Activated CD4-positive, alpha-beta T cell treated with anti-CD3 and anti-CD28 coated beads, Interleukin-2, amount 50 U/mL, for 24 hours (primary cell): Measurements from ENCODE around the gene DALRD3.
"Not testable (repeated sequence)": the region's sequence is repeated elsewhere in the genome, so short reads cannot be mapped to it uniquely, and the experiment has no call there.

Experiments
- DNase-seq, 2 donors: peaks; one replicate each; pipeline ENCODE4 v3.0.0-alpha.2; 2020; ENCODE audit warnings: low read depth in 1 of 2, low spot score in 1 of 2

Gene DALRD3

DNA sequence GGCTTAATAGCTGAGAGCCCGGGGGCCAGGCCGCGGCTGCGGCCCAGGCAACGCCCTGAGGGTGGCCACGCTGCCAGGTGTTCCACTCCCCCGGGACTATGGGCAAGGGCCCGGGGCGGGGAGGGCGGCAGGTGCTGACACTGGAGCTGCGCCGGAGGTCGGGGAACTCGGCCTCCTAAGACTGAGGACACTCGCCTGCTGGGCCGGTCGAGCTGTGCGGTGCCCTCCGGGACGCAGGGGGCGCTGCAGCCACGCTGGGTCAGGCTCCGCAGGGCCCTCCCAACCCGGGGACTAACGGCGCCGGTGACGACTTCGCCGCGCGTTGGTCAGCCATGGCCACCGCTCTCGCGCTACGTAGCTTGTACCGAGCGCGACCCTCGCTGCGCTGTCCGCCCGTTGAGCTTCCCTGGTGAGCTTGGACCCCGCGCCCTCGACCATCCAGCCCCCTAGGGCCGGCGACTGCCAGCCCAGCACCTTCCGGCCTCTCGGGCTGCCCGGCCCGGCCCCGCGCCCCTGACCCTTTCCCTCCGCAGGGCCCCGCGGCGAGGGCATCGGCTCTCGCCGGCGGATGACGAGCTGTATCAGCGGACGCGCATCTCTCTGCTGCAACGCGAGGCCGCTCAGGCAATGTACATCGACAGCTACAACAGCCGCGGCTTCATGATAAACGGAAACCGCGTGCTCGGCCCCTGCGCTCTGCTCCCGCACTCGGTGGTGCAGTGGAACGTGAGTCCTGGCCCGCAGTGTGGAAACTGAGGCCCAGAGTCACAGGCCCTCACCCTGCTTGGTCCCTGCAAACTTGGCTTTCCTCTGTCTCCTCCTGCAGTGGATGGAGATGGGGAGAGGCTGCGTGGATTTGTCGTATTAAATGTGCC is 3.7 kb upstream of the DALRD3 start, which contains the start of gene NDUFAF3:
TSS of gene NDUFAF3 (plus strand) at position 309 of the 875 bp plus-strand sequence. CDS start at position 333, 24 bp downstream.
- peak; percentile 88 to 92 for DNase-seq

DNA sequence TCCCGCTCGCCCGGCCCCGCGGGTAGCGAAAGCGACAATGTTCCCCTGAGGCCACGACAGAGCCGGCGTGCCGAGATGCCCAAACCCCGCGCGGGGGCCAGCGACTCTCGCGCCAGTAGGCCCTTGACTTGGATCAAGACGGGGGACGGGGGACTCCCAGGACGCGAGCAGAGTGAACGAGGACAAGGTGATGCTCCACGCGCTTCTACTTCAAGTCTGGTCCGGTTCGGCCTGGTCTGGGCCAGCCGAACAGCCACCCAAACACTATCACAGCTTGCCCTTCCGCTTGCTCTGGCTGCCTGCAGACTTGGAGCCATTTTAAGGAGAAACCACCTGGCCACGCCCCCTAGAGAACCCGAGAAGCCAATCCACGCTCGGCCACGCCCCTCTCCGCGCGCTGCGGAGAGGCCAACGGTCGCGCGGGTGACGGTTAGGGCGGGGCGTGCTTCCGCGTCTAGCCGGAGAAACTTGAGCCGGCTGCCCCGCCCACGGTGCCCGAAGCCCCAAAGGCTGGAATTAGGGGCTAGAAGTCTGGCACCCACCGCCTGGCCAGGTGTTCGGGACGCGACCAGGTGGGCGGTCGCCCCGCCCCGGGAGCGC is 2.9 kb upstream of the DALRD3 start:
- peak; percentile 89 to 97 for DNase-seq

DNA sequence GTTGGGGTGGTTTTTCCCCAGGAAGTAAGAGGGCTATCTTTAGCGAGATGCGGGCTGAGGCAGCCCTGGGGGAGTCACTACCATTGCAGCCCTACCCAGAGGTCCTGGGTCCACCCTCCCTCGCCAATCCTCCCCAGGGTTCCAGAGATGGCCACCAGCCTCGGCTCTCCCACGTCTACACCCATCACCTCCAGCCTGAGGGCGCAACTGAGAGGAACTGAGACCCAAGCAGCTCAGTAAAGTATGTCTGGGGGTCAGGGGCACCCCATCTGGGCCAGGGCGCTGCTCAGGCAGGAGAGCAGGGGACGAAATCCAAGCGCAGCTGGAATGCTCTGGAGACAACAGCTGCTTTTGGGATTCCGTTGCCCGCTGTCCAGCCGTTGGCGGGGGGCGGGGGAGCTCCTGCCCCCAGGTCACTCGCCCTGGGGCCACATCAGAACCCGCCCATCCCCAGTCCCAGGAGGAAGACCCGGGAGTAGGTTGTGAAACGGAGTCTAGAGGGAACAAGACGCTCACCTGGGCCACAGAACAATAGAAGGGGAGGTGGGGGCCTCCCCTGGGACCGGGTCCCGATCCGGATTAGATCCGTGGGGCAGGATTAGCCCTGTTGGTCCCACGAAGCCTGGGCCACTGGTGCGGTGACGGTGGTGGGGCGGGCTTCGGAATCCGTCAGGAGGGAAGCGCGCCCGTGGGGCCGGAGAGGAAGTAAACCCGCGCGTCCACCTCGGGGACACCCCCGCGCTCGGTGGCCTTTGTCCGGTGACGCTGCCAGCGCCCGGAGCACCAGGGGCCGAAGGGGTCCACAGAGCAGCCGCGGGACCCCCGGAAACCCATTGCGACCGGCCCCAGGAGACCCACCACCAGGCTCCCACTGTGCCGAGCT is 2.2 kb upstream of the DALRD3 start:
- no peak for DNase-seq

DNA sequence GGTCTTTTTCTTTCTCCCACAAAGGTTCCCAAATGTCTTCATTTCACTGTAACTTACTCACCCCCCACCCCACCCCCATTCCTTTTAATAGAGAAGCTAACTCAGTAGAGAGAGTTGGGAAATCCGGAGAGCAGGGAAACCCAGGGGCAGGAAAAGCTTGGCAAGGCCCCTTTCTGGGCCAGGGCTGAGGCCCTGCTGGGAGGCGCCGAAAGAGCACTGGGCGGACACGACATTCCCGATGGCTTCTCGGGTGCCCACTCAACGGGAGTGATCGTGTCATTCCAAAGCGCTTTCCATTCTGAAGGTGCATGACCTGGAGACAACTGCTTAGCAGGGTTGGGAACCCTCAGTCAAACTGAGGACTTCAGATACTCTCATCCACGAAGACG is 1.6 kb upstream of the DALRD3 start:
- DNase-seq, result no peak

DNA sequence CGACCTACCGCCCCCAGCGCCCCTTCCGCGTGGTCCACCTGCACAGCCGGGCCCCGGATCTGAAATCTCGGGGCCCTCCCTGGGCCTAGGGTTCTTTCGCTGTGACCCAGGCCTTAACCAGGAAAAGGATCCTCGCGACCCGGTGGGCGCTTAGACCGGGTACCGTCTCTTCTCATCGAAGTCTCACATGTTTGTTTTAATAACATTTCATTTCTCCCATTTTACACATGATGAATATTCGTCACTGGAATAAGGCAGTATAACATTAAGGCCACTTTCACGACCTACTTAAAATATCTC is 277 bp upstream of the DALRD3 start:
- DNase-seq, result no peak

DNA sequence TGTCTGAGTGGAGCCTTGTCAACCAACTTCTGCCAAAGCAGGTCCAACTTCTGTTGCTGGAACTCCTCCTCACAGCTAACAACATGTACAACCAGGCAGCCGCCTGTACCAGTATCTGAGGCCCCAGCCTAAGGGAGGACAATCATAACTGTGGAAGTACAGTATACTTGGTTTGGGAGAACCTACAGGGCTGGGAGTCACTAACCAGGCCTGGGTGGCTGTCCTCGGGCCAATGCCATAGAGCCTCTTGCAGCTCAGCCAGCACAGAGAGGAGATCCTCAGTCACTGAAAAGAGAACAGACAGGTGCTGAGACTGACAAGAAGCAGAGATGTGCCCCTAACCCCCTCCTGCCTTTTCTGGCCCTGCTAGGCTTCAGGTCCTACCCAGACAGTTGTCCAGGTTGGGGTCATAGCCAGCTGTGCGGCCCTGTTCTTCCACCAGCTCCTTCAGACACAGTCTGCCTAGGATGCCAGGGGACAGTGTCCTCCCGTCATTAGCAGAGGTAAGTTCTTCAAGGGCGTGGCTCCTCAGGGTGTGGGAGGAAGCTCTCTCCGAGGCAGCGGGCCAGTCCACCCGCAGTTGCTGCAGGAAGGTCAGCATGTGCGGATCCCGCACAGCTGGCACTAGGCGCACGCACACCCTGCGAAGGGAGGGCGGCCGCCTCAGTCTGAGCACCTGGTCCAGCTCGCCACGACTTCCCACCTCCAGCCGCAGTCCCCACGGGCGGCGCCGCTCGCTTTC is 980 bp downstream of the DALRD3 start:
- DNase-seq, result no peak

DNA sequence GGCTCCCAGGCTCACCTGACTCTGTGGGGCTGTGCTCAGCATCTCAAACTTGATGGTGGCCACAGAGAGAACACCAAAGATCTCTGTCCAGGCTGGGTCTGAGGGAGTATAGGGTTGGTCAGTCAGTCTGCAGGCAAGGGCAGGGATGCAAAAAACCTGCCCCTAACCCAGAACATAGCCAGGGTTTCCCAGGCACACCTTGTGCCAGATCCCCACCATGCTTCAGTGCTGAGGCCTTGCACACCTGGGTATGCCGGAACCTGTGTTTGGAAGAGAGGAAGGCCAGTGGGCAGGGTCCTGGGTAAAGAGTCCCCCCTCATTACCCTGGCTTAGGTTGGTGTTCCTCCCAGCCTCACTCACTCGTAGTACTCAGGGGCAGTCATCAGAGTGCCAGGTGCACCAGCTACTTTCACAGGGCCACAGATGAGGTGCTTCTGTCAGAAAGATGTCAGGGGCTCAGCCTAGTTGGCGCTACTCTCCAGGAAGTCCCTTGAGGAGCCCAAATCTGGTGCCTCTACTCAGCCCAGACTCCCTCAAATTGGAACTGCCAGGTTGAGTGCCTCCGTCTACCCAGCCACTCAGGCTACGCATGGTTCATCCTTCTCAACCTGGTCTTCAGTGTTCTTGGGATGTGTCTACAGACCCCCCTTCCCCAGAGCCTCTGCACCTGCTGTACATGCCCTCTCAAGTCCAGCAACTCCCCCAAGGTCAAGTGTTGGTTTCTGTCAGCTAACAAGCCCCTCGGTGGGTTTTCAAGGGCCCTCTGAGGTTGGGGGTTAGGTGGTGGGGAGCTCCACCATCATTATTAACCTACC is 1.8 kb downstream of the DALRD3 start:
- DNase-seq, result no peak

DNA sequence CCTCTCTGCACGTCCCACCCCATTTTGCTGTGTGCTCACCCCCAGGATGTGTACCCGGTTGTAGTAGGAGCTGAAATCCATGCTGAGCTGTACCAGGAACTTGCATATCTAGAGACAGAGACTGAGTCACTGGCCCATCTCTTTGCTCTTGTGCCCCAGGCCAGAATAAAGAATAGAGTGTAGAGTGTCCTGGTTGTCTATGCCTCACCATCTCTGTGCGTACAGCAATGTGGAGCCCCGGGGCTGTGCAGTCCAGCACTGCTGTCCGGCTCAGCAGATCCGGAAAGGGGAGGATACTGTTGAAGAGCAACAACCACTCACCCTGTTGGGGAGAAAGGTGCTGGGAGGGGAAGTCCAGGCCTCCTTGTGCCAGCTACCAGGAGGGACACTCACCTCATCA is 2.6 kb downstream of the DALRD3 start:
- DNase-seq, result no peak

DNA sequence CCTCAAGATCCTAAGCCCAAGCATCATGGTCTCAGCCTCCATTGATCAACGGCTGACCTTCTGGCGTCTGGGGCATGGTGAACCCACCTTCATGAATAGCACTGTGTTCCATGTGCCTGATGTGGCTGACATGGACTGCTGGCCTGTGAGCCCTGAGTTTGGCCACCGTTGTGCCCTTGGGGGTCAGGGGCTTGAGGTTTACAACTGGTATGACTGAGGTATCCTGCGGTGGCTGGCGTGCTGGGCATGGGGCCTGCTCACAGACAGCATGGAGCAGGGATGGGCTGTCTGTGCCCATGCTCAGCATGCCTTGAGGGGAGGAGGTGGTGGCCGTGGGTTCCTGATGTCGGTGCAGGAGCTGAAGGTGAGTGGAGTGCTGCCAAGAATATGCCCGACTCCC is 3.3 kb downstream of the DALRD3 start:
- no peak for DNase-seq

DNA sequence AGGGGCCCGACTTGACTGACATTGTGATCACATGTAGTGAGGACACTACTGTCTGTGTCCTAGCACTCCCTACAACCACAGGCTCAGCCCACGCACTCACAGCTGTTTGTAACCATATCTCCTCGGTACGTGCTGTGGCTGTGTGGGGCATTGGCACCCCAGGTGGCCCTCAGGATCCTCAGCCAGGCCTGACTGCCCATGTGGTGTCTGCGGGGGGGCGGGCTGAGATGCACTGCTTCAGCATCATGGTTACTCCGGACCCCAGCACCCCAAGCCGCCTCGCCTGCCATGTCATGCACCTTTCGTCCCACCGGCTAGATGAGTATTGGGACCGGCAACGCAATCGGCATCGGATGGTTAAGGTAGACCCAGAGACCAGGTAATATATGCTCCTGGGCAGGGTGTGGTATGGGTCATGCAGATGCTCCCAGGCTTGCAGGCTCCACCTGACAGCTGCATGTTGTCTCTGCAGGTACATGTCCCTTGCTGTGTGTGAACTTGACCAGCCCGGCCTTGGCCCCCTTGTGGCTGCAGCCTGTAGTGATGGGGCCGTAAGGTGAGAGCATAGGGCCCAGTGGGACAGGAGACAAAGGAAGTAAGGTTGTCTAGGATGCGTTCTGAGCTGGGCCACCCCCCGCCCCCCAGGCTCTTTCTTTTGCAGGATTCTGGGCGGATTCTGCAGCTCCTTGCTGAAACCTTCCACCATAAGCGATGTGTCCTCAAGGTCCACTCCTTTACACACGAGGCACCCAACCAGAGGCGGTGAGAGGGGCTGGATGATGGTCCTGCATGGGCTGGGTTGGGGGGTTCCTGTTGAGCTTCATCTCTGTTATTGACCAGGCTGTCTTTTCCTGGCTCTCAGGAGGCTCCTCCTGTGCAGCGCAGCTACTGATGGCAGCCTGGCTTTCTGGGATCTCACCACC is 4.4 kb downstream of the DALRD3 start:
- no peak for DNase-seq

DNA sequence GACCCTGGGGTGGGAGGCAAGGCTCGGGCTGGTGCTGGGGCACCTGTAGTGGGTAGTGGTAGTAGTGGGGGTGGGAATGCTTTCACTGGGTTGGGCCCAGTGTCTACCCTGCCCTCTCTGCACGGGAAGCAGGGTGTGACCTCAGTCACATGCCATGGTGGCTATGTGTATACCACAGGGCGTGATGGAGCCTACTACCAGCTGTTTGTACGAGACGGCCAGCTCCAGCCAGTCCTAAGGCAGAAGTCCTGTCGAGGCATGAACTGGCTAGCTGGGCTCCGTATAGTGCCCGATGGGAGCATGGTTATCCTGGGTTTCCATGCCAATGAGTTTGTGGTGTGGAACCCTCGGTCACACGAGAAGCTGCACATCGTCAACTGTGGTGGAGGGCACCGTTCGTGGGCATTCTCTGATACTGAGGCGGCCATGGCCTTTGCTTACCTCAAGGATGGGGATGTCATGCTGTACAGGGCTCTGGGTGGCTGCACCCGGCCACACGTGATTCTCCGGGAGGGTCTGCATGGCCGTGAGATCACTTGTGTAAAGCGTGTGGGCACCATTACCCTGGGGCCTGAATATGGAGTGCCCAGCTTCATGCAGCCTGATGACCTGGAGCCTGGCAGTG is 5.2 kb downstream of the DALRD3 start:
- DNase-seq, result no peak

DNA sequence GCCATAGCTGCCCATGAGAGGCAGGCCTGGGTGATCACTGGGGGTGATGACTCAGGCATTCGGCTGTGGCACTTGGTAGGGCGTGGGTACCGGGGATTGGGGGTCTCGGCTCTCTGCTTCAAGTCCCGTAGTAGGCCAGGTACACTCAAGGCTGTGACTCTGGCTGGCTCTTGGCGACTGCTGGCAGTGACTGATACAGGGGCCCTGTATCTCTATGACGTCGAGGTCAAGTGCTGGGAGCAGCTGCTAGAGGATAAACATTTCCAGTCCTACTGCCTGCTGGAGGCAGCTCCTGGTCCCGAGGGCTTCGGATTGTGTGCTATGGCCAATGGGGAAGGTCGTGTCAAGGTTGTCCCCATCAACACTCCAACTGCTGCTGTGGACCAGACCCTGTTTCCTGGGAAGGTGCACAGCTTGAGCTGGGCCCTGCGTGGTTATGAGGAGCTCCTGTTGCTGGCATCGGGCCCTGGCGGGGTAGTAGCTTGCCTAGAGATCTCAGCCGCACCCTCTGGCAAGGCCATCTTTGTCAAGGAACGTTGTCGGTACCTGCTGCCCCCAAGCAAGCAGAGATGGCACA is 5.9 kb downstream of the DALRD3 start:
- no peak for DNase-seq

DNA sequence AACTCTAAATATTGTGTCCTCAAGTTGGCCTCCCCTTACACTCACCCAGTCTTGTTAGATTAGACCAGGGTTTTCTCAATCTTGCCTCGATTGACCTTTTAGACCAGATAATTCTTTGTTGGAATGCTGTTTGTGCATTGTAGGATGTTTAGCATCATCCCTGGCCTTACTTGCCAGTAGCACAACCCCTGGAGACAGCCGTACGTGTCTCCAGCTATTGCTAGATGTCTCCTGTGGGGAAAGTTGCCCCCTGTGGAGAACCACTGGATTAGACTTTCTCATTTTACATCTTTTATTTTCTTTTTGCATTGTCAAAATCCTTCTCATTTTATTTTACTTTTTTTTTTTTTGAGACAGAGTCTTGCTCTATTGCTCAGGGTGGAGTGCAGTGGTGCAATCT is 9.0 kb downstream of the DALRD3 start:
- no peak for DNase-seq

DNA sequence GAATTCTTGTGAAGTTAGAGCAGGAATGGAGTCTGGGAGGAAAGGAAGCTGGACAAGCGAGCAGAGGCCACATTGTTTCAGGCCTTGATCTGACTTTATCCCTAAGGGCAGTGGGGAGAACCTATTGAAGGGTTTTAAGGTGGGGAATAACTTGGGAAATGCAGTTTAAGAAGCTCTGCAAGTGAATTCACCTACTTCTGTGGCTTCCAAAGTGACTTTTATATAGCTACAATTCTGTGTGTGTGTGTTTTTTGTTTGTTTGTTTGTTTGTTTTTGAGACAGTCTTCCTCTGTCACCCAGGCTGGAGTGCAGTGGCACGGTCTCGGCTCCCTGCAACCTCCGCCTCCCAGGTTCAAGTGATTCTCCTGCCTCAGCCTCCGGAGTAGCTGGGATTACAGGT is 9.8 kb downstream of the DALRD3 start:
- DNase-seq, result not testable (repeated sequence)

DNA sequence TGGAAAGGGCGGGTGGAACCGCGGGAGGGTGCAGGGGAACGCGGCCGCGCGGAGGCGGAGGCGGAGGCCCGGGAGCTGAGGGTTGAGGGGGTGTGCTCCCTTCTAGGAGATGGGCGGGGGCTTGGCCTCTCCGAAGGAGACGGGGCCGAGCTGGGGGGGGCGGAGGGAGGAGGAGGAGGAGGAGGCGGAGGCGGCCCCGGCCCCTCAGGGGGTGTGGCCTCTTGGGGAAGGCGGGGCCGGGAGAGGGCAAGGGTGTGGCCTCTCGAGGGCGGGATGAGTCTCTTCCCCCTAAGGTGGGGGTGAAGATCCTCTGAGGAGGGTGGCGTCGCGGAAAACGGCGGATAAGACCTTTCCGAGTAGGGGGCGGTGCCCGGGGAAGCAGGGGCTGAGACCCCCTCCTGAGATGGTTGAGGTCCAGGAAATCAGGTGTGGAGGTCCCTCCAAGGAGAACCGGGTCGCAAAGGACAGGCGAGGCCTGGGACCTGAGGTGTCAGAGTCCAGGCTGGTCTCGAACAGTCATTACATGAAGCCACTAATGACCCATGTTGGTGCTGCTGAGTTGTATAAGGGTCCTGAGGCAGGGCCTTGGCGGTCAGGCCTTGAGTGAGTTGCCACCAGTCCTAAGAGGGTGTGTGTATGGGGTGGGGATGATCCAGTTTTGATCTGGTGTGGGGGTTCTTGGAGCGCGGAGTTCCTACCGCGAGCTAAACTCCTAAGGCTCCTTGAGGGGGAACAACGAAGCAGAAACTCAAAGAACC is 10.4 kb downstream of the DALRD3 start:
- peak; percentile 69 to 82 for DNase-seq

DNA sequence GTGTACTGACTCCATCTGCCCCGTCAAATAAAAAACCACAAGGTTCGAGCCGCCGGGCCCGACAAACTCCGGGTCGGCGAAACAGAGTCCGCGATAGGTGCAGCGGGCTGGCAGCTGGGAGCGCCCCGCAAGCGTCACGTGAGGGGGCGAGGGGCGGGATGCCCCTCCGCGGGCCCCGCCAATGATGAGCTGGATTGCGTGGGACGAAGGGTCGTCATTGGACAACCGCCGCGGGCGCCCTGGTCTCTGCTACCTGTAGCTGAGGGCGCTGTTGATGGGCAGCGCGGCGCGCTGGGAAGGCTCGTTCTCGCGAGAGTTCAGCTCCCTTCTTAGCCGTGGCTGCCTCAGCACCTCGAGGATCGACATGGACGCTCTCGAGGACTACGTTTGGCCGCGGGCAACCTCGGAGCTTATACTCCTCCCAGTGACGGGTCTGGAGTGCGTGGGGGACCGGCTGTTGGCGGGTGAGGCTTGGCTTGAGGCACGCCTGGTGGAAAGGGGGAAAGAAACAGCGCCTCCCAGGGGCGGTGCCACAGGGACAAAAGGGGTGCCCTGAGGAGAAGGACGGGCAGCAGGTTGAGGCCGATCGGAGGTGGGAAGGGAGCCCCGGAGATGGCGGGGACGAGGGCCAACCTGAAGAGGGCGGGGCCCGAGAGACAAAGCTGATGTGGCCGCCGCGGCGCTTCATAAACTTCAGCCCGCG is 11.2 kb downstream of the DALRD3 start, which contains the start of gene WDR6:
TSS of gene WDR6 (plus strand) at position 324 of the 703 bp plus-strand sequence. CDS start at position 365, 41 bp downstream.
- peak; percentile 93 to 97 for DNase-seq
